K562 (cell line): ENCODE results near the gene PHLDB1. TPM values are rescaled to one million over a fixed set of nuclear protein-coding genes. Genes with fewer than 3 reads are reported as not detected.

Experiments used
- ATAC-seq: fragments of 200-7000 bp; cut with Tn5 transposase; 3 replicates; pipeline ENCODE4 v1.9.1; 2020; ENCODE audit warnings: moderate library complexity
- BruUV-seq: library from RNA; stranded (reverse); fragments of 400-500 nt; replicated peaks from 2 replicates; lab custom pipeline; 2021; lab: Mats Ljungman, UMichigan
- CTCF ChIA-PET: fragments of 300-600 bp; formaldehyde crosslinking; extraction: SDS; loops from one replicate; lab custom pipeline; 2021; ENCODE audit warnings: low intra/inter-chr PET ratio; lab: Yijun Ruan, JAX
- POLR2A ChIA-PET: fragments of 300-600, 350-650 bp; sonication (Branson Sonifier 250); formaldehyde crosslinking; extraction: SDS; loops from one replicate; lab custom pipeline; 2021; ENCODE audit warnings: antibody characterized with exemption, inconsistent platforms; lab: Yijun Ruan, JAX
- DNase-seq, 4 experiments: peaks; one replicate each; pipeline versions ENCODE4 v3.0.0 to v3.0.0-alpha.2; 2011 to 2018; ENCODE audit warnings: low spot score in 3 of 4, mixed read lengths in 3 of 4; ENCODE audit errors: extremely low read depth in 1 of 4
- FAIRE-seq: peaks from 2 replicates; lab custom pipeline; 2011; peaks lifted over from hg19 to GRCh38; lab: Jason Lieb, UNC
- H2AFZ ChIP-seq: 2 replicates; pipeline ENCODE4 v1.6.0; 2011; ENCODE audit warnings: low read depth, low read length, control low read depth, inconsistent platforms
- H3K27ac ChIP-seq: fragments of 200-600 bp; 3 replicates; pipeline ENCODE4 v1.8.0; 2011; ENCODE audit warnings: low read depth, mild to moderate bottlenecking, control low read depth, inconsistent platforms, low read length, moderate library complexity, mixed read lengths; ENCODE audit errors: extremely low read depth
- H3K27me3 ChIP-seq, 2 experiments: fragments of 300-600 bp in 1 of 2; 2 replicates in 1 of 2; 3 replicates in 1 of 2; pipeline versions ENCODE4 v1.6.0 to v1.8.0; 2011; ENCODE audit warnings: inconsistent platforms in 2 of 2, low read length in 2 of 2, mild to moderate bottlenecking in 1 of 2, mixed read lengths in 1 of 2, moderate library complexity in 1 of 2; ENCODE audit not compliant: control insufficient read depth in 2 of 2, insufficient read depth in 2 of 2
- H3K36me3 ChIP-seq: fragments of 300-600 bp; 3 replicates; pipeline ENCODE4 v1.8.0; 2011; ENCODE audit warnings: mild to moderate bottlenecking, low read length, inconsistent platforms; ENCODE audit not compliant: control insufficient read depth, insufficient read depth
- H3K4me1 ChIP-seq, 2 experiments: fragments of 200-600 bp in 1 of 2; replicated peaks in 1 of 2; 2 replicates in 1 of 2; 3 replicates in 1 of 2; pipeline versions ENCODE4 v1.5.1 to v1.8.0; 2011; ENCODE audit warnings: inconsistent platforms in 2 of 2, low read length in 2 of 2, mild to moderate bottlenecking in 1 of 2, mixed read lengths in 1 of 2, moderate library complexity in 1 of 2; ENCODE audit not compliant: control insufficient read depth in 2 of 2, insufficient read depth in 2 of 2
- H3K4me2 ChIP-seq: 2 replicates; pipeline ENCODE4 v1.6.1; 2011; ENCODE audit warnings: low read length, control low read depth, inconsistent platforms, mixed read lengths; ENCODE audit not compliant: insufficient read depth
- H3K4me3 ChIP-seq: fragments of 200-600 bp; sonication (generic), shearing (Covaris generic); 2 replicates; pipeline ENCODE4 v1.5.1; 2016; ENCODE audit warnings: control low read depth, inconsistent platforms
- H3K79me2 ChIP-seq: fragments of 200-600 bp; 3 replicates; pipeline ENCODE4 v1.8.0; 2011; ENCODE audit warnings: low read length, inconsistent platforms; ENCODE audit not compliant: control insufficient read depth, insufficient read depth
- H3K9ac ChIP-seq, 2 experiments: 2 replicates each; pipeline versions ENCODE4 v1.6.0 to v1.6.1; 2011; ENCODE audit warnings: low read depth in 2 of 2, low read length in 2 of 2, control low read depth in 1 of 2, inconsistent platforms in 1 of 2, mild to moderate bottlenecking in 1 of 2, mixed read lengths in 1 of 2; ENCODE audit not compliant: insufficient read depth in 1 of 2
- H3K9me1 ChIP-seq: one replicate; pipeline ENCODE4 v1.6.0; 2011; ENCODE audit warnings: inconsistent platforms, mild to moderate bottlenecking, low read length, moderate library complexity; ENCODE audit not compliant: control insufficient read depth, insufficient read depth
- H3K9me3 ChIP-seq: replicated peaks from 2 replicates; pipeline ENCODE4 v1.5.1; 2011; ENCODE audit warnings: low read depth, low read length, inconsistent platforms; ENCODE audit not compliant: control insufficient read depth, insufficient read depth
- H4K20me1 ChIP-seq: replicated peaks from 2 replicates; pipeline ENCODE4 v1.6.1; 2011; ENCODE audit warnings: low read length, inconsistent platforms, mixed read lengths; ENCODE audit not compliant: control insufficient read depth, insufficient read depth
- MAFK ChIP-seq: IDR thresholded peaks from 2 replicates; pipeline ENCODE4 v1.6.1; 2011; ENCODE audit warnings: low read length, improper control_type of control experiment
- MNT ChIP-seq, 2 experiments: fragments of 450-650 bp; conservative IDR thresholded peaks; 2 replicates each; pipeline ENCODE4 v1.6.1; 2017; ENCODE audit warnings: mild to moderate bottlenecking in 2 of 2, moderate library complexity in 2 of 2
- NCOA1 ChIP-seq: fragments of 450-650 bp; IDR thresholded peaks from 2 replicates; pipeline ENCODE4 v1.6.1; 2016; ENCODE audit warnings: low read depth
- NR2C2 ChIP-seq, 2 experiments: fragments of 200-800 bp in 1 of 2; sonication (Bioruptor generic) in 1 of 2; sonication (generic) in 1 of 2; formaldehyde crosslinking in 1 of 2; IDR thresholded peaks; 2 replicates each; pipeline versions ENCODE4 v1.6.1 to v1.8.0; 2016 to 2022; ENCODE audit warnings: mild to moderate bottlenecking in 1 of 2, missing compliant biosample characterization in 1 of 2, missing genetic modification characterization in 1 of 2, missing genetic modification reagents in 1 of 2
- TCF3 ChIP-seq: sonication (generic); formaldehyde crosslinking; IDR thresholded peaks from 2 replicates; pipeline ENCODE4 v1.4.0; 2020; ENCODE audit warnings: mild to moderate bottlenecking, missing genetic modification reagents
- ZNF584 ChIP-seq: fragments of 200-800 bp; sonication (Bioruptor generic); IDR thresholded peaks from 2 replicates; pipeline ENCODE4 v1.6.1; 2016; ENCODE audit warnings: low read depth, mild to moderate bottlenecking, missing genetic modification characterization, missing compliant biosample characterization
- WGBS: fragments of 100-300 bp; shearing (Covaris generic); methylation state at CpG from one replicate; pipeline ENCODE4 v1.1.6; 2016; ENCODE audit warnings: low coverage, mixed read lengths; ENCODE audit not compliant: insufficient coverage; ENCODE audit errors: missing lambda C conversion rate; 5-methylcytosine and 5-hydroxymethylcytosine counted together
- in situ Hi-C: fragments of 300-500 bp; cut with MboI; formaldehyde crosslinking; loops from 4 replicates; pipeline ENCODE4 v1.15.0; 2018; ENCODE audit warnings: inconsistent platforms, mixed read lengths
- intact Hi-C: fragments of 100-400 bp; cut with micrococcal nuclease; formaldehyde crosslinking; loops from 2 replicates; pipeline ENCODE4 v1.14.2; 2022
- polyA plus RNA-seq, 8 experiments: library from polyadenylated mRNA; depleted of rRNA in 4 of 8; stranded (reverse) in 5 of 8; unstranded in 3 of 8; fragments of >200 nt; fragmentation: Nextera tagmentation in 2 of 8; fragmentation: Illumina TruSeq in 1 of 8; extraction: Ambion mirVana in 2 of 8; extraction: Trizol in 1 of 8; gene quantifications; 2 replicates each; pipeline versions ENCODE4 v1.2.1 to v1.2.3, GENCODE V29; 2011 to 2014; ENCODE audit warnings: inconsistent platforms in 1 of 8, missing spikeins in 1 of 8
- total RNA-seq, 7 experiments: library from RNA; depleted of rRNA in 6 of 7; stranded (reverse); fragments of >200 nt in 6 of 7; fragmentation: Illumina TruSeq in 2 of 7; extraction: Trizol in 2 of 7; gene quantifications; 2 replicates each; pipeline versions ENCODE4 v1.2.1 to v1.2.3, GENCODE V29; 2011 to 2021; ENCODE audit warnings: low replicate concordance in 1 of 7
- TF ChIP-seq, protein P1 (sequence below): fragments of 250-450 bp; sonication (Bioruptor Pico); IDR thresholded peaks from 2 replicates; pipeline ENCODE4 v1.8.0; 2021; ENCODE audit warnings: moderate library complexity, mild to moderate bottlenecking, inconsistent platforms

Gene PHLDB1
- total and polyA plus RNA-seq, 9 of the 15 experiments (the other 6 are each of a cell fraction or from before 2014, with no cell fraction given) = 2.0 to 28.7 (median 16.2) TPM

GRCh38 chr11:118618115-118618990 is 10.9 kb downstream of the PHLDB1 start:
- no TSS peak for BruUV-seq
- Histone ChIP-seq H3K4me2 (no peak overlapping the region), H3K79me2 (peaks cover 13% of the 10 kb centered on the region), H3K4me3 (no peak overlapping the region), H3K4me1 (peaks cover 28 to 35% of the 10 kb centered on the region in 2 experiments), H3K9me1 (peaks cover 3% of the 10 kb centered on the region), H3K27ac (no peak overlapping the region), H2AFZ (no peak overlapping the region), H3K9ac (peak overlapping the region in 1 of 2 experiments; percentile 48; a peak in 1 of 4 replicates), H3K27me3 (no peaks in the 10 kb centered on the region), H3K9me3 (no peaks in the 10 kb centered on the region), H4K20me1 (no peaks in the 10 kb centered on the region), H3K36me3 (peaks cover 22% of the 10 kb centered on the region)
- ATAC-seq = no peak
- CTCF ChIA-PET = no interaction called here
- FAIRE-seq = no peak
- TF ChIP-seq NR2C2 (CRISPR knock-in tag; IDR thresholded peaks at IDR 0.05) (no peak), NR2C2 (tag; IDR thresholded peaks at IDR 0.05) (no peak), MAFK (no peak), MNT (conservative IDR thresholded peaks at IDR 0.05) (no peak), ZNF584 (CRISPR knock-in tag) (no peak), TCF3 (CRISPR knock-in tag) (no peak), NCOA1 (no peak)
- TF ChIP-seq, protein P1, sequence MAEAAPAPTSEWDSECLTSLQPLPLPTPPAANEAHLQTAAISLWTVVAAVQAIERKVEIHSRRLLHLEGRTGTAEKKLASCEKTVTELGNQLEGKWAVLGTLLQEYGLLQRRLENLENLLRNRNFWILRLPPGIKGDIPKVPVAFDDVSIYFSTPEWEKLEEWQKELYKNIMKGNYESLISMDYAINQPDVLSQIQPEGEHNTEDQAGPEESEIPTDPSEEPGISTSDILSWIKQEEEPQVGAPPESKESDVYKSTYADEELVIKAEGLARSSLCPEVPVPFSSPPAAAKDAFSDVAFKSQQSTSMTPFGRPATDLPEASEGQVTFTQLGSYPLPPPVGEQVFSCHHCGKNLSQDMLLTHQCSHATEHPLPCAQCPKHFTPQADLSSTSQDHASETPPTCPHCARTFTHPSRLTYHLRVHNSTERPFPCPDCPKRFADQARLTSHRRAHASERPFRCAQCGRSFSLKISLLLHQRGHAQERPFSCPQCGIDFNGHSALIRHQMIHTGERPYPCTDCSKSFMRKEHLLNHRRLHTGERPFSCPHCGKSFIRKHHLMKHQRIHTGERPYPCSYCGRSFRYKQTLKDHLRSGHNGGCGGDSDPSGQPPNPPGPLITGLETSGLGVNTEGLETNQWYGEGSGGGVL (CRISPR knock-in tag) = no peak
- DNase-seq = no peak
- WGBS = 70% methylated on average over 11 of the region's 11 CpGs
- POLR2A ChIA-PET = interaction anchor here (0.6 to 3.7 kb wide), 4 partner anchors 10 to 396 kb away, joined by 3 to 21 read pairs (median 4); partner anchors contain the start of gene PHLDB1
- in situ Hi-C loops (no loop called here), intact Hi-C loops (no loop called here)
